ENCODE data around the gene TRPC1. TPM values are rescaled to one million over a fixed set of nuclear protein-coding genes. Genes with fewer than 3 reads are reported as not detected.

The TRPC1 gene
- polyA plus RNA-seq, 2 of the 4 experiments (the other 2 are of a cell fraction): 10.3 to 32.2 TPM

GRCh38 chr3:142778541-142778940, 54.7 kb downstream of the TRPC1 start:
- no peaks in the 10 kb centered on the region for H3K9me3 ChIP-seq
- no peak overlapping the region for H3K4me3 ChIP-seq
- ATAC-seq (no peak), FAIRE-seq (no peak), DNase-seq (ENCODE audit: low read depth in 1 of 2, low spot score in 1 of 2) (peak in 1 of 2 experiments; percentile 4)
- ChIA-PET CTCF (no interaction called here), POLR2A (no interaction called here)
- 76% methylated on average over 2 of the region's 2 CpGs for WGBS (ENCODE audit: missing lambda C conversion rate)
- H3K4me1 ChIP-seq: peaks cover 8% of the 10 kb centered on the region; the same call in 2 of the 3 replicates
- H3K27ac ChIP-seq: no peak overlapping the region
- no peak for TF ChIP-seq HMGXB4 (CRISPR knock-in tag; IDR thresholded peaks at IDR 0.05; ENCODE audit: borderline replicate concordance)
- no peak for TF ChIP-seq FOSL2 (IDR thresholded peaks at IDR 0.05)
- TF ChIP-seq FOSL2 (CRISPR knock-in tag; IDR thresholded peaks at IDR 0.05): no peak
- TF ChIP-seq BHLHE40 (IDR thresholded peaks at IDR 0.05; ENCODE audit: low read depth, low read length): no peak
- TF ChIP-seq RARB (CRISPR knock-in tag; IDR thresholded peaks at IDR 0.05): no peak
- TF ChIP-seq E2F6 (IDR thresholded peaks at IDR 0.05; ENCODE audit: borderline replicate concordance, low read depth): no peak
- TF ChIP-seq EHF (CRISPR knock-in tag; IDR thresholded peaks at IDR 0.05): no peak
- no peak for TF ChIP-seq JUNB (IDR thresholded peaks at IDR 0.05)
- no peak overlapping the region for H3K4me2 ChIP-seq

- ATAC-seq (no peak), FAIRE-seq (no peak), DNase-seq (ENCODE audit: low read depth in 1 of 2, low spot score in 1 of 2) (no peak)
- CTCF ChIA-PET: no interaction called here
- Histone ChIP-seq H3K4me1 (peaks cover 8% of the 10 kb centered on the region; the same call in 2 of the 3 replicates), H3K4me3 (no peak overlapping the region), H3K27ac (no peak overlapping the region), H3K9me3 (no peaks in the 10 kb centered on the region), H3K4me2 (no peak overlapping the region)
- TF ChIP-seq FOSL2 (IDR thresholded peaks at IDR 0.05) (no peak), FOSL2 (CRISPR knock-in tag; IDR thresholded peaks at IDR 0.05) (peak; percentile 49), ZSCAN20 (CRISPR knock-in tag; IDR thresholded peaks at IDR 0.05) (no peak)
- POLR2A ChIA-PET: no interaction called here
Measured at GRCh38 chr3:142779591-142779990, 55.8 kb downstream of the TRPC1 start.

- ChIA-PET CTCF (no interaction called here), POLR2A (no interaction called here)
- ATAC-seq (no peak), DNase-seq (ENCODE audit: low read depth in 1 of 2, low spot score in 1 of 2) (no peak), FAIRE-seq (no peak)
- WGBS (ENCODE audit: missing lambda C conversion rate): 100% methylated on average over 2 of the region's 2 CpGs
- no peak for TF ChIP-seq FOSB (CRISPR knock-in tag; IDR thresholded peaks at IDR 0.05)
- TF ChIP-seq SMC3 (IDR thresholded peaks at IDR 0.05): no peak
- no peak for TF ChIP-seq RNF2 (IDR thresholded peaks at IDR 0.05; ENCODE audit: borderline replicate concordance, low read depth)
- TF ChIP-seq CBX2 (IDR thresholded peaks at IDR 0.05; ENCODE audit: borderline replicate concordance, low read depth): no peak
- no peak for TF ChIP-seq CEBPB (IDR thresholded peaks at IDR 0.05)
- TF ChIP-seq HOXB13 (CRISPR knock-in tag; IDR thresholded peaks at IDR 0.05; ENCODE audit: low read depth): no peak
- TF ChIP-seq POLR2A (IDR thresholded peaks at IDR 0.05; ENCODE audit: low read length): no peak
- no peak overlapping the region for H3K4me3 ChIP-seq
- peaks cover 8% of the 10 kb centered on the region; the same call in 2 of the 3 replicates for H3K4me1 ChIP-seq
- no peak overlapping the region for H3K4me2 ChIP-seq
- no peak overlapping the region for H3K27ac ChIP-seq
- H3K9me3 ChIP-seq: no peaks in the 10 kb centered on the region
Measured at GRCh38 chr3:142782616-142783015, 58.8 kb downstream of the TRPC1 start.

- Histone ChIP-seq H3K4me2 (no peak overlapping the region), H3K4me1 (peaks cover 4% of the 10 kb centered on the region; the same call in 2 of the 3 replicates), H3K4me3 (no peak overlapping the region), H3K9me3 (no peaks in the 10 kb centered on the region), H3K27ac (no peak overlapping the region)
- WGBS (ENCODE audit: missing lambda C conversion rate): 20% methylated on average over 1 of the region's 1 CpG
- ChIA-PET CTCF (no interaction called here), POLR2A (no interaction called here)
- no peak for TF ChIP-seq PBX3 (IDR thresholded peaks at IDR 0.05)
- TF ChIP-seq FOSB (CRISPR knock-in tag; IDR thresholded peaks at IDR 0.05): no peak
- no peak for FAIRE-seq
- DNase-seq (ENCODE audit: low read depth in 1 of 2, low spot score in 1 of 2): no peak
- ATAC-seq: no peak
Measured at GRCh38 chr3:142784228-142784627, 60.4 kb downstream of the TRPC1 start.

Data from A549 (cell line).